Thoracic aorta endothelial cell (primary cell): ENCODE measurements around the gene SSC5D. TPM values are rescaled to one million over a fixed set of nuclear protein-coding genes. Genes with fewer than 3 reads are reported as not detected.

ENCODE experiments used
- total RNA-seq: library from RNA; depleted of rRNA; stranded (reverse); fragments of >200 nt; gene quantifications from 2 replicates; pipeline ENCODE4 v1.2.3, GENCODE V29; 2012

The SSC5D gene
- 0.27 and 0.79 TPM in 2 replicates for total RNA-seq

GRCh38 chr19:55487924-55488687, at the start of gene SSC5D:
SSC5D (plus strand) TSS chr19:55488436; CDS start chr19:55488590, 154 bp downstream.

GRCh38 chr19:55443045-55443823, 45.0 kb upstream of the SSC5D start, which contains the start of gene SHISA7:
SHISA7 (minus strand) TSS chr19:55443300; CDS start chr19:55442863, 437 bp downstream.

GRCh38 chr19:55461259-55461973, 26.8 kb upstream of the SSC5D start, which contains the start of gene ISOC2:
ISOC2 (minus strand) TSS chr19:55461642; CDS start chr19:55456486, 5,156 bp downstream.

GRCh38 chr19:55464662-55465054, 23.6 kb upstream of the SSC5D start, which contains the start of gene C19orf85:
C19orf85 (minus strand) TSS chr19:55464751; CDS start chr19:55464554, 197 bp downstream.

GRCh38 chr19:55476100-55476775, 12.0 kb upstream of the SSC5D start, which contains the start of gene ZNF628:
ZNF628 (plus strand) TSS chr19:55476617; CDS start chr19:55479911, 3,294 bp downstream.

GRCh38 chr19:55484593-55485438, 3.4 kb upstream of the SSC5D start, which contains the start of gene NAT14:
NAT14 (plus strand) TSS chr19:55485188; CDS start chr19:55485709, 521 bp downstream.

GRCh38 chr19:55536951-55537740, 48.9 kb downstream of the SSC5D start, which contains the start of gene SBK2:
SBK2 (minus strand) TSS chr19:55537133; CDS start chr19:55536294, 839 bp downstream.

GRCh38 chr19:55545443-55545842, 57.2 kb downstream of the SSC5D start, which contains the start of gene SBK3:
SBK3 (minus strand) TSS chr19:55545543; CDS start chr19:55545543, 0 bp downstream.

Other genes with a start within 250 kb of the SSC5D start
- 43.8 and 52.8 TPM in 2 replicates for gene PPP6R1, start 229.4 kb upstream of the SSC5D start, total RNA-seq
- 28.6 and 31.8 TPM in 2 replicates for gene HSPBP1, start 208.3 kb upstream of the SSC5D start, total RNA-seq
- gene BRSK1, start 204.4 kb upstream of the SSC5D start, total RNA-seq = 1.6 TPM in 1 of 2 replicates, not detected in the other
- not detected in 2 replicates for gene TMEM150B, start 163.1 kb upstream of the SSC5D start, total RNA-seq
- 5.0 and 5.7 TPM in 2 replicates for gene KMT5C, start 148.6 kb upstream of the SSC5D start, total RNA-seq
- gene COX6B2, start 133.7 kb upstream of the SSC5D start, total RNA-seq = 0.29 TPM in 1 of 2 replicates, not detected in the other
- not detected in 2 replicates for gene GARIN5B, start 125.2 kb upstream of the SSC5D start, total RNA-seq
- gene IL11, start 118.0 kb upstream of the SSC5D start, total RNA-seq = not detected in 2 replicates
- gene TMEM190, start 111.6 kb upstream of the SSC5D start, total RNA-seq = not detected in 2 replicates
- gene TMEM238, start 104.1 kb upstream of the SSC5D start, total RNA-seq = not detected in 2 replicates
- gene RPL28, start 102.5 kb upstream of the SSC5D start, total RNA-seq = 346 and 438 TPM in 2 replicates
- 110 and 177 TPM in 2 replicates for gene UBE2S, start 80.6 kb upstream of the SSC5D start, total RNA-seq
- gene SHISA7, start 45.1 kb upstream of the SSC5D start, total RNA-seq = not detected in 2 replicates
- gene ISOC2, start 26.8 kb upstream of the SSC5D start, total RNA-seq = 33.5 and 43.0 TPM in 2 replicates
- not detected in 2 replicates for gene C19orf85, start 23.7 kb upstream of the SSC5D start, total RNA-seq
- gene ZNF628, start 11.8 kb upstream of the SSC5D start, total RNA-seq = 2.4 and 3.2 TPM in 2 replicates
- 8.9 and 9.6 TPM in 2 replicates for gene NAT14, start 3.2 kb upstream of the SSC5D start, total RNA-seq
- not detected in 2 replicates for gene SBK2, start 48.7 kb downstream of the SSC5D start, total RNA-seq
- gene SBK3, start 57.1 kb downstream of the SSC5D start, total RNA-seq = 0.27 and 0.65 TPM in 2 replicates
- gene ZNF579, start 92.4 kb downstream of the SSC5D start, total RNA-seq = 4.1 and 5.1 TPM in 2 replicates
- 3.2 and 4.2 TPM in 2 replicates for gene FIZ1, start 111.1 kb downstream of the SSC5D start, total RNA-seq
- 7.2 and 9.0 TPM in 2 replicates for gene ZNF524, start 111.9 kb downstream of the SSC5D start, total RNA-seq
- 1.6 and 1.8 TPM in 2 replicates for gene ZNF865, start 117.2 kb downstream of the SSC5D start, total RNA-seq
- gene ZNF784, start 136.1 kb downstream of the SSC5D start, total RNA-seq = 2.0 and 2.4 TPM in 2 replicates
- 5.1 and 6.7 TPM in 2 replicates for gene ZNF580, start 152.6 kb downstream of the SSC5D start, total RNA-seq
- gene ZNF581, start 155.2 kb downstream of the SSC5D start, total RNA-seq = 16.4 and 16.7 TPM in 2 replicates
- gene CCDC106, start 159.8 kb downstream of the SSC5D start, total RNA-seq = 8.0 and 8.5 TPM in 2 replicates
- gene U2AF2, start 166.6 kb downstream of the SSC5D start, total RNA-seq = 171 and 192 TPM in 2 replicates
- 74.6 and 86.4 TPM in 2 replicates for gene EPN1, start 186.8 kb downstream of the SSC5D start, total RNA-seq
- gene NLRP9, start 250.0 kb downstream of the SSC5D start, total RNA-seq = not detected in 2 replicates